HEK293 (cell line): ENCODE measurements around the gene TRIM7.

Experiments
- CTCF ChIA-PET: fragments of 350-600 bp; formaldehyde crosslinking; extraction: SDS; loops from one replicate; lab custom pipeline; 2021; ENCODE audit warnings: antibody characterized with exemption; lab: Yijun Ruan, JAX
- POLR2A ChIA-PET: fragments of 300-600 bp; formaldehyde crosslinking; extraction: SDS; loops from one replicate; lab custom pipeline; 2020; ENCODE audit warnings: antibody characterized with exemption, inconsistent platforms; lab: Yijun Ruan, JAX
- H3K27ac ChIP-seq: fragments of 200-500 bp; sonication (Bioruptor generic); 2 replicates; pipeline ENCODE4 v1.5.1; 2014; ENCODE audit warnings: low read depth, low read length, control low read depth, inconsistent platforms; ENCODE audit errors: extremely low read depth
- H3K36me3 ChIP-seq, 2 experiments: fragments of 200-500 bp in 1 of 2; sonication (Bioruptor generic) in 1 of 2; 1 replicate in 1 of 2; 2 replicates in 1 of 2; pipeline ENCODE4 v1.5.1; 2014 to 2017; ENCODE audit warnings: inconsistent platforms in 2 of 2, low read length in 2 of 2; ENCODE audit not compliant: control insufficient read depth in 2 of 2, insufficient read depth in 1 of 2
- H3K4me1 ChIP-seq: fragments of 200-500 bp; sonication (Bioruptor generic); 2 replicates; pipeline ENCODE4 v1.5.1; 2014; ENCODE audit warnings: mild to moderate bottlenecking, low read length, inconsistent platforms; ENCODE audit not compliant: control insufficient read depth, insufficient read depth
- H3K4me3 ChIP-seq: 2 replicates; pipeline ENCODE4 v1.5.1; 2011; ENCODE audit warnings: low read depth, mild to moderate bottlenecking, control low read depth, low read length, moderate library complexity
- H3K9me3 ChIP-seq: fragments of 200-500 bp; sonication (Bioruptor generic); 2 replicates; pipeline ENCODE4 v1.5.1; 2014; ENCODE audit warnings: low read depth, low read length, inconsistent platforms; ENCODE audit not compliant: control insufficient read depth, insufficient read depth
- HOXC10 ChIP-seq: sonication (generic); formaldehyde crosslinking; IDR thresholded peaks from 2 replicates; pipeline ENCODE4 v1.8.1; 2023; ENCODE audit warnings: mild to moderate bottlenecking, missing genetic modification reagents
- ZEB2 ChIP-seq: fragments of 450-650 bp; formaldehyde crosslinking; IDR thresholded peaks from 2 replicates; pipeline ENCODE4 v1.5.1; 2016; ENCODE audit warnings: missing biosample characterization, missing genetic modification characterization
- ZFHX2 ChIP-seq: fragments of 450-650 bp; formaldehyde crosslinking; conservative IDR thresholded peaks from 2 replicates; pipeline ENCODE4 v1.5.1; 2016; ENCODE audit warnings: missing biosample characterization, missing genetic modification characterization
- ZNF24 ChIP-seq: fragments of 450-650 bp; formaldehyde crosslinking; IDR thresholded peaks from 2 replicates; pipeline ENCODE4 v1.5.1; 2016; ENCODE audit warnings: missing biosample characterization, missing genetic modification characterization
- ZNF324 ChIP-seq: fragments of 450-650 bp; formaldehyde crosslinking; IDR thresholded peaks from 2 replicates; pipeline ENCODE4 v1.5.1; 2016; ENCODE audit warnings: missing biosample characterization, missing genetic modification characterization
- ZNF366 ChIP-seq: fragments of 450-650 bp; formaldehyde crosslinking; conservative IDR thresholded peaks from 2 replicates; pipeline ENCODE4 v1.5.1; 2016; ENCODE audit warnings: missing biosample characterization, missing genetic modification characterization
- ZNF391 ChIP-seq: fragments of 450-650 bp; formaldehyde crosslinking; IDR thresholded peaks from 2 replicates; pipeline ENCODE4 v1.5.1; 2016; ENCODE audit warnings: low read depth, missing biosample characterization, missing genetic modification characterization, borderline replicate concordance
- ZNF433 ChIP-seq: fragments of 450-650 bp; formaldehyde crosslinking; IDR thresholded peaks from 2 replicates; pipeline ENCODE4 v1.5.1; 2016; ENCODE audit warnings: missing biosample characterization, missing genetic modification characterization, low read depth
- ZNF571 ChIP-seq: fragments of 450-650 bp; formaldehyde crosslinking; IDR thresholded peaks from 2 replicates; pipeline ENCODE4 v1.5.0; 2017; ENCODE audit warnings: missing biosample characterization, missing genetic modification characterization
- TF ChIP-seq, protein P1 (sequence below): fragments of 450-650 bp; formaldehyde crosslinking; IDR thresholded peaks from 2 replicates; pipeline ENCODE4 v1.5.1; 2016; ENCODE audit warnings: missing biosample characterization, missing genetic modification characterization
- TF ChIP-seq, protein P2 (sequence below): fragments of 450-650 bp; formaldehyde crosslinking; IDR thresholded peaks from 2 replicates; pipeline ENCODE4 v1.5.1; 2016; ENCODE audit warnings: missing biosample characterization, missing genetic modification characterization
- TF ChIP-seq, protein P3 (sequence below): fragments of 450-650 bp; formaldehyde crosslinking; IDR thresholded peaks from 2 replicates; pipeline ENCODE4 v1.5.1; 2016; ENCODE audit warnings: missing biosample characterization, missing genetic modification characterization, low read depth
- TF ChIP-seq, protein P4 (sequence below): fragments of 450-650 bp; formaldehyde crosslinking; IDR thresholded peaks from 2 replicates; pipeline ENCODE4 v1.5.1; 2016; ENCODE audit warnings: missing biosample characterization, missing genetic modification characterization
- TF ChIP-seq, protein P5 (sequence below): fragments of 450-650 bp; formaldehyde crosslinking; IDR thresholded peaks from 2 replicates; pipeline ENCODE4 v1.5.1; 2016; ENCODE audit warnings: missing biosample characterization, missing genetic modification characterization
- TF ChIP-seq, protein P6 (sequence below): sonication (generic); formaldehyde crosslinking; IDR thresholded peaks from 2 replicates; pipeline ENCODE4 v1.8.1; 2022; ENCODE audit warnings: mild to moderate bottlenecking, moderate library complexity, missing genetic modification reagents
- TF ChIP-seq, protein P7 (sequence below): fragments of 450-650 bp; formaldehyde crosslinking; IDR thresholded peaks from 2 replicates; pipeline ENCODE4 v1.5.1; 2016; ENCODE audit warnings: missing biosample characterization, missing genetic modification characterization
- TF ChIP-seq, protein P8 (sequence below): fragments of 450-650 bp; formaldehyde crosslinking; IDR thresholded peaks from 2 replicates; pipeline ENCODE4 v1.5.1; 2016; ENCODE audit warnings: missing biosample characterization, missing genetic modification characterization
- TF ChIP-seq, protein P9 (sequence below): fragments of 450-650 bp; formaldehyde crosslinking; IDR thresholded peaks from 2 replicates; pipeline ENCODE4 v1.5.1; 2016; ENCODE audit warnings: missing biosample characterization, missing genetic modification characterization
- TF ChIP-seq, protein P10 (sequence below): fragments of 450-650 bp; formaldehyde crosslinking; IDR thresholded peaks from 2 replicates; pipeline ENCODE4 v1.5.1; 2016; ENCODE audit warnings: missing biosample characterization, missing genetic modification characterization

TRIM7 gene

DNA sequence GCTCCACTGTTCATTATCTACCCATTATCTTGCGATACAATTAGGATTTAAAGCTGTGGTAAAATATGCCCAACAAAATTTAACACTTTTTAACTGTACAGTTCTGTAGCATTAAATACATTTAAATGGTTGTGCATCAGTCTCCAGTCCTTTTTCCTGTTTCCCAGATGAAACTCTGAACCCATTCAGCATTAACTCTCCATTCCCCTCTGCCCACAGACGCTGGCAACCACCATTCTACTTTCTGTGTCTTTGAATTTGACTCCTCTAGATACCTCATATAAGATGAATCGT, 2.9 kb upstream of the TRIM7 start:
- Histone ChIP-seq H3K9me3 (no peaks in the 10 kb centered on the region), H3K27ac (no peak overlapping the region), H3K36me3 (no peaks in the 10 kb centered on the region), H3K4me1 (no peaks in the 10 kb centered on the region), H3K4me3 (no peak overlapping the region)
- ChIA-PET CTCF (interaction anchor here (1.5 to 2.2 kb wide), 3 partner anchors 15 to 39 kb away, joined by 3 to 11 read pairs (median 8); partner anchors contain the start of gene TRIM41), POLR2A (interaction anchor here (0.7 to 5.5 kb wide), 9 partner anchors 8 to 347 kb away, joined by 3 to 86 read pairs (median 8); partner anchors contain the start of genes RACK1, TRIM41 and ZFP62)
- TF ChIP-seq ZNF433 (tag by site-specific recombination) (no peak), ZNF24 (no peak), ZEB2 (tag by site-specific recombination) (0 out of 2 replicates have a peak, but pooled peaks have one; percentile 3), ZNF571 (tag by site-specific recombination) (no peak), ZFHX2 (tag by site-specific recombination) (no peak), ZNF366 (peak; percentile 63; the same call in 1 of the 2 replicates), ZNF391 (tag by site-specific recombination) (no peak), ZNF324 (no peak), HOXC10 (no peak)
- TF ChIP-seq, protein P1, sequence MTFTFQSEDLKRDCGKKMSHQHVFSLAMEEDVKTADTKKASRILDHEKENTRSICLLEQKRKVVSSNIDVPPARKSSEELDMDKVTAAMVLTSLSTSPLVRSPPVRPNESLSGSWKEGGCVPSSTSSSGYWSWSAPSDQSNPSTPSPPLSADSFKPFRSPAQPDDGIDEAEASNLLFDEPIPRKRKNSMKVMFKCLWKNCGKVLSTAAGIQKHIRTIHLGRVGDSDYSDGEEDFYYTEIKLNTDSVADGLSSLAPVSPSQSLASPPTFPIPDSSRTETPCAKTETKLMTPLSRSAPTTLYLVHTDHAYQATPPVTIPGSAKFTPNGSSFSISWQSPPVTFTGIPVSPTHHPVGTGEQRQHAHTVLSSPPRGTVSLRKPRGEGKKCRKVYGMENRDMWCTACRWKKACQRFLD (tag by site-specific recombination), result no peak
- TF ChIP-seq, protein P2, sequence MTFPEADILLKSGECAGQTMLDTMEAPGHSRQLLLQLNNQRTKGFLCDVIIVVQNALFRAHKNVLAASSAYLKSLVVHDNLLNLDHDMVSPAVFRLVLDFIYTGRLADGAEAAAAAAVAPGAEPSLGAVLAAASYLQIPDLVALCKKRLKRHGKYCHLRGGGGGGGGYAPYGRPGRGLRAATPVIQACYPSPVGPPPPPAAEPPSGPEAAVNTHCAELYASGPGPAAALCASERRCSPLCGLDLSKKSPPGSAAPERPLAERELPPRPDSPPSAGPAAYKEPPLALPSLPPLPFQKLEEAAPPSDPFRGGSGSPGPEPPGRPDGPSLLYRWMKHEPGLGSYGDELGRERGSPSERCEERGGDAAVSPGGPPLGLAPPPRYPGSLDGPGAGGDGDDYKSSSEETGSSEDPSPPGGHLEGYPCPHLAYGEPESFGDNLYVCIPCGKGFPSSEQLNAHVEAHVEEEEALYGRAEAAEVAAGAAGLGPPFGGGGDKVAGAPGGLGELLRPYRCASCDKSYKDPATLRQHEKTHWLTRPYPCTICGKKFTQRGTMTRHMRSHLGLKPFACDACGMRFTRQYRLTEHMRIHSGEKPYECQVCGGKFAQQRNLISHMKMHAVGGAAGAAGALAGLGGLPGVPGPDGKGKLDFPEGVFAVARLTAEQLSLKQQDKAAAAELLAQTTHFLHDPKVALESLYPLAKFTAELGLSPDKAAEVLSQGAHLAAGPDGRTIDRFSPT (tag by site-specific recombination), result peak; percentile 44; the same call in 1 of the 2 replicates
- TF ChIP-seq, protein P3, sequence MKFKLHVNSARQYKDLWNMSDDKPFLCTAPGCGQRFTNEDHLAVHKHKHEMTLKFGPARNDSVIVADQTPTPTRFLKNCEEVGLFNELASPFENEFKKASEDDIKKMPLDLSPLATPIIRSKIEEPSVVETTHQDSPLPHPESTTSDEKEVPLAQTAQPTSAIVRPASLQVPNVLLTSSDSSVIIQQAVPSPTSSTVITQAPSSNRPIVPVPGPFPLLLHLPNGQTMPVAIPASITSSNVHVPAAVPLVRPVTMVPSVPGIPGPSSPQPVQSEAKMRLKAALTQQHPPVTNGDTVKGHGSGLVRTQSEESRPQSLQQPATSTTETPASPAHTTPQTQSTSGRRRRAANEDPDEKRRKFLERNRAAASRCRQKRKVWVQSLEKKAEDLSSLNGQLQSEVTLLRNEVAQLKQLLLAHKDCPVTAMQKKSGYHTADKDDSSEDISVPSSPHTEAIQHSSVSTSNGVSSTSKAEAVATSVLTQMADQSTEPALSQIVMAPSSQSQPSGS, result no peak
- TF ChIP-seq, protein P4, sequence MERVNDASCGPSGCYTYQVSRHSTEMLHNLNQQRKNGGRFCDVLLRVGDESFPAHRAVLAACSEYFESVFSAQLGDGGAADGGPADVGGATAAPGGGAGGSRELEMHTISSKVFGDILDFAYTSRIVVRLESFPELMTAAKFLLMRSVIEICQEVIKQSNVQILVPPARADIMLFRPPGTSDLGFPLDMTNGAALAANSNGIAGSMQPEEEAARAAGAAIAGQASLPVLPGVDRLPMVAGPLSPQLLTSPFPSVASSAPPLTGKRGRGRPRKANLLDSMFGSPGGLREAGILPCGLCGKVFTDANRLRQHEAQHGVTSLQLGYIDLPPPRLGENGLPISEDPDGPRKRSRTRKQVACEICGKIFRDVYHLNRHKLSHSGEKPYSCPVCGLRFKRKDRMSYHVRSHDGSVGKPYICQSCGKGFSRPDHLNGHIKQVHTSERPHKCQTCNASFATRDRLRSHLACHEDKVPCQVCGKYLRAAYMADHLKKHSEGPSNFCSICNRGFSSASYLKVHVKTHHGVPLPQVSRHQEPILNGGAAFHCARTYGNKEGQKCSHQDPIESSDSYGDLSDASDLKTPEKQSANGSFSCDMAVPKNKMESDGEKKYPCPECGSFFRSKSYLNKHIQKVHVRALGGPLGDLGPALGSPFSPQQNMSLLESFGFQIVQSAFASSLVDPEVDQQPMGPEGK (tag by site-specific recombination), result no peak
- TF ChIP-seq, protein P5, sequence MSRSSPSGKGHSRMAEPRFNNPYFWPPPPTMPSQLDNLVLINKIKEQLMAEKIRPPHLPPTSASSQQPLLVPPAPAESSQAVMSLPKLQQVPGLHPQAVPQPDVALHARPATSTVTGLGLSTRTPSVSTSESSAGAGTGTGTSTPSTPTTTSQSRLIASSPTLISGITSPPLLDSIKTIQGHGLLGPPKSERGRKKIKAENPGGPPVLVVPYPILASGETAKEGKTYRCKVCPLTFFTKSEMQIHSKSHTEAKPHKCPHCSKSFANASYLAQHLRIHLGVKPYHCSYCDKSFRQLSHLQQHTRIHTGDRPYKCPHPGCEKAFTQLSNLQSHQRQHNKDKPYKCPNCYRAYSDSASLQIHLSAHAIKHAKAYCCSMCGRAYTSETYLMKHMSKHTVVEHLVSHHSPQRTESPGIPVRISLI, result no peak
- TF ChIP-seq, protein P6, sequence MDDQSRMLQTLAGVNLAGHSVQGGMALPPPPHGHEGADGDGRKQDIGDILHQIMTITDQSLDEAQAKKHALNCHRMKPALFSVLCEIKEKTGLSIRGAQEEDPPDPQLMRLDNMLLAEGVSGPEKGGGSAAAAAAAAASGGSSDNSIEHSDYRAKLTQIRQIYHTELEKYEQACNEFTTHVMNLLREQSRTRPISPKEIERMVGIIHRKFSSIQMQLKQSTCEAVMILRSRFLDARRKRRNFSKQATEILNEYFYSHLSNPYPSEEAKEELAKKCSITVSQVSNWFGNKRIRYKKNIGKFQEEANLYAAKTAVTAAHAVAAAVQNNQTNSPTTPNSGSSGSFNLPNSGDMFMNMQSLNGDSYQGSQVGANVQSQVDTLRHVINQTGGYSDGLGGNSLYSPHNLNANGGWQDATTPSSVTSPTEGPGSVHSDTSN, result no peak
- TF ChIP-seq, protein P7, sequence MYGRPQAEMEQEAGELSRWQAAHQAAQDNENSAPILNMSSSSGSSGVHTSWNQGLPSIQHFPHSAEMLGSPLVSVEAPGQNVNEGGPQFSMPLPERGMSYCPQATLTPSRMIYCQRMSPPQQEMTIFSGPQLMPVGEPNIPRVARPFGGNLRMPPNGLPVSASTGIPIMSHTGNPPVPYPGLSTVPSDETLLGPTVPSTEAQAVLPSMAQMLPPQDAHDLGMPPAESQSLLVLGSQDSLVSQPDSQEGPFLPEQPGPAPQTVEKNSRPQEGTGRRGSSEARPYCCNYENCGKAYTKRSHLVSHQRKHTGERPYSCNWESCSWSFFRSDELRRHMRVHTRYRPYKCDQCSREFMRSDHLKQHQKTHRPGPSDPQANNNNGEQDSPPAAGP, result no peak
- TF ChIP-seq, protein P8, sequence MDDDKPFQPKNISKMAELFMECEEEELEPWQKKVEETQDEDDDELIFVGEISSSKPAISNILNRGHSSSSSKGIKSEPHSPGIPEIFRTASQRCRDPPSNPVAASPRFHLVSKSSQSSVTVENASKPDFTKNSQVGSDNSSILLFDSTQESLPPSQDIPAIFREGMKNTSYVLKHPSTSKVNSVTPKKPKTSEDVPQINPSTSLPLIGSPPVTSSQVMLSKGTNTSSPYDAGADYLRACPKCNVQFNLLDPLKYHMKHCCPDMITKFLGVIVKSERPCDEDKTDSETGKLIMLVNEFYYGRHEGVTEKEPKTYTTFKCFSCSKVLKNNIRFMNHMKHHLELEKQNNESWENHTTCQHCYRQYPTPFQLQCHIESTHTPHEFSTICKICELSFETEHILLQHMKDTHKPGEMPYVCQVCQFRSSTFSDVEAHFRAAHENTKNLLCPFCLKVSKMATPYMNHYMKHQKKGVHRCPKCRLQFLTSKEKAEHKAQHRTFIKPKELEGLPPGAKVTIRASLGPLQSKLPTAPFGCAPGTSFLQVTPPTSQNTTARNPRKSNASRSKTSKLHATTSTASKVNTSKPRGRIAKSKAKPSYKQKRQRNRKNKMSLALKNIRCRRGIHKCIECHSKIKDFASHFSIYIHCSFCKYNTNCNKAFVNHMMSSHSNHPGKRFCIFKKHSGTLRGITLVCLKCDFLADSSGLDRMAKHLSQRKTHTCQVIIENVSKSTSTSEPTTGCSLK (tag by site-specific recombination), result no peak
- TF ChIP-seq, protein P9, sequence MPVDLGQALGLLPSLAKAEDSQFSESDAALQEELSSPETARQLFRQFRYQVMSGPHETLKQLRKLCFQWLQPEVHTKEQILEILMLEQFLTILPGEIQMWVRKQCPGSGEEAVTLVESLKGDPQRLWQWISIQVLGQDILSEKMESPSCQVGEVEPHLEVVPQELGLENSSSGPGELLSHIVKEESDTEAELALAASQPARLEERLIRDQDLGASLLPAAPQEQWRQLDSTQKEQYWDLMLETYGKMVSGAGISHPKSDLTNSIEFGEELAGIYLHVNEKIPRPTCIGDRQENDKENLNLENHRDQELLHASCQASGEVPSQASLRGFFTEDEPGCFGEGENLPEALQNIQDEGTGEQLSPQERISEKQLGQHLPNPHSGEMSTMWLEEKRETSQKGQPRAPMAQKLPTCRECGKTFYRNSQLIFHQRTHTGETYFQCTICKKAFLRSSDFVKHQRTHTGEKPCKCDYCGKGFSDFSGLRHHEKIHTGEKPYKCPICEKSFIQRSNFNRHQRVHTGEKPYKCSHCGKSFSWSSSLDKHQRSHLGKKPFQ (tag by site-specific recombination), result 0 out of 2 replicates have a peak, but pooled peaks have one; percentile 8
- TF ChIP-seq, protein P10, sequence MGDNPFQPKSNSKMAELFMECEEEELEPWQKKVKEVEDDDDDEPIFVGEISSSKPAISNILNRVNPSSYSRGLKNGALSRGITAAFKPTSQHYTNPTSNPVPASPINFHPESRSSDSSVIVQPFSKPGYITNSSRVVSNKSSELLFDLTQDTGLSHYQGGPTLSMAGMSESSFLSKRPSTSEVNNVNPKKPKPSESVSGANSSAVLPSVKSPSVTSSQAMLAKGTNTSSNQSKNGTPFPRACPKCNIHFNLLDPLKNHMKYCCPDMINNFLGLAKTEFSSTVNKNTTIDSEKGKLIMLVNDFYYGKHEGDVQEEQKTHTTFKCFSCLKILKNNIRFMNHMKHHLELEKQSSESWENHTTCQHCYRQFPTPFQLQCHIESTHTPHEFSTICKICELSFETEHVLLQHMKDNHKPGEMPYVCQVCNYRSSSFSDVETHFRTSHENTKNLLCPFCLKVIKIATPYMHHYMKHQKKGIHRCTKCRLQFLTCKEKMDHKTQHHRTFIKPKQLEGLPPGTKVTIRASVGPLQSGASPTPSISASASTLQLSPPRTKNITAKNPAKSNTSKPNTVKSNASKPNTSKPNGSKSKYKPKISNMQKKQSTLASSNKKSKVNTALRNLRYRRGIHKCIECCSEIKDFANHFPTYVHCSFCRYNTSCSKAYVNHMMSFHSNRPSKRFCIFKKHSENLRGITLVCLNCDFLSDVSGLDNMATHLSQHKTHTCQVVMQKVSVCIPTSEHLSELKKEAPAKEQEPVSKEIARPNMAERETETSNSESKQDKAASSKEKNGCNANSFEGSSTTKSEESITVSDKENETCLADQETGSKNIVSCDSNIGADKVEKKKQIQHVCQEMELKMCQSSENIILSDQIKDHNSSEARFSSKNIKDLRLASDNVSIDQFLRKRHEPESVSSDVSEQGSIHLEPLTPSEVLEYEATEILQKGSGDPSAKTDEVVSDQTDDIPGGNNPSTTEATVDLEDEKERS (tag by site-specific recombination), result no peak
